BE2C (cell line): Measurements from ENCODE around the gene CRAT.
A peak's percentile ranks its signal among the peaks of the same experiment; 100 is the strongest.
"Not testable (repeated sequence)": the region's sequence is repeated elsewhere in the genome, so short reads cannot be mapped to it uniquely, and the experiment has no call there.

Experiments
- DNase-seq: peaks from one replicate; pipeline ENCODE4 v3.0.0-alpha.2; 2020
- H3K27me3 ChIP-seq: fragments of 250-450 bp; sonication (Bioruptor Pico); 2 replicates; pipeline ENCODE4 v1.5.1; 2020; ENCODE audit warnings: mild to moderate bottlenecking
- H3K36me3 ChIP-seq: fragments of 250-450 bp; sonication (Bioruptor Pico); 2 replicates; pipeline ENCODE4 v1.5.1; 2020; ENCODE audit warnings: mild to moderate bottlenecking
- H3K4me1 ChIP-seq: fragments of 250-450 bp; sonication (Bioruptor Pico); 2 replicates; pipeline ENCODE4 v1.5.1; 2020
- H3K4me3 ChIP-seq: 2 replicates; pipeline ENCODE4 v1.5.1; 2011; ENCODE audit warnings: low read depth, low read length
- H3K9me3 ChIP-seq: fragments of 250-450 bp; sonication (Bioruptor Pico); 2 replicates; pipeline ENCODE4 v1.5.1; 2020
- CTCF ChIP-seq: IDR thresholded peaks from 2 replicates; pipeline ENCODE4 v1.5.1; 2012; ENCODE audit warnings: mild to moderate bottlenecking, low read depth, low read length

Gene CRAT

DNA sequence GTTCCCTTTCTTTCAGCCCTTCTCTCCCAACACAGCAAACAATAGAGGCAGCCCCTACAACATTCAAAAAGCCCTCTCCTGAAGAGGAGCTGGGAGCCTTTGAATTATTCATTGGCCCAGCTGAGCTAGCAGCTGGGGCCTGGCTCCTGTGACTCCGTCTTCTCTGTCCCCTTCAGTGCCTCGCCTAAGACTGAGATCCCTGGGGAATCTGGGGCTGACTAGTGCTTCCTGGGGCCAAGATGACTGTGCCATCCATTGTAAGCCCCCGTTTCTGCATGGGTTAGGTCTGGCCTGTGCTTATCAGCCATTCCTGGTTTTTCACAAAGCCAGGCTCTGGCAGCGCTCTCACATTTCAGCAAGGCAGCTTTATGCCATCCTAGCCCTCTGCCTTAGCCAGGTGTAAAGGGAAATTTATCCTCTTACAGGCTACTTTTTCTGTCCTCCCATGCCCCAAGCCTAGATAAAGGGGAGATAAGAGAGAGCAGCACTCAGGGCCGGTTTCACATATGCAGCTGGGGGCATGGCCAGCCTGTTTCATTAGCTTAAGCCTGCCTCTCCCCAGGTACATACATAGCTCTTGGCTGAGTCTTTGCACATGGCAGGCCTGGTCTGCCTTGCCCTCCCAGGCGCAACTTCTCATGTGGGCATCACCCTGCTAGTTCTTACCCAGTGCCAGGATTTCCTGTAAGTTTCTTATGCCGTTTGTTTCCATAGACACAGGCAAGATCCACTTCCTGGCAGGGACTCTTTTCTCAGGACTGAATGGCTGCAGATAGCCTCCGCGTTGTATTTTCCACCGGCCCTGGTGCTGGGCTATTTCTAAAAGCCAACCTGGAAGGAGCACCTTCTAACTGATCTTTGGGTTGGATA is 16.4 kb upstream of the CRAT start:
- no peak overlapping the region for H3K4me3 ChIP-seq
- H3K36me3 ChIP-seq, result peaks cover 43% of the 10 kb centered on the region
- no peaks in the 10 kb centered on the region for H3K9me3 ChIP-seq
- peak; percentile 86 for DNase-seq
- no peak for TF ChIP-seq CTCF
- H3K27me3 ChIP-seq, result peaks cover 4% of the 10 kb centered on the region; the same call in 1 of the 2 replicates
- peaks cover 15% of the 10 kb centered on the region for H3K4me1 ChIP-seq

- DNase-seq, result no peak
- Histone ChIP-seq H3K36me3 (peaks cover 48% of the 10 kb centered on the region), H3K4me3 (no peak overlapping the region), H3K4me1 (peaks cover 15% of the 10 kb centered on the region), H3K9me3 (no peaks in the 10 kb centered on the region), H3K27me3 (peaks cover 4% of the 10 kb centered on the region; the same call in 1 of the 2 replicates)
- no peak for TF ChIP-seq CTCF
Observed at GRCh38 chr9:129125478-129125877, 14.9 kb upstream of the CRAT start.

GRCh38 chr9:129124506-129125069 is 14.0 kb upstream of the CRAT start:
- peaks cover 15% of the 10 kb centered on the region for H3K4me1 ChIP-seq
- peaks cover 4% of the 10 kb centered on the region; the same call in 1 of the 2 replicates for H3K27me3 ChIP-seq
- no peak for DNase-seq
- peaks cover 43% of the 10 kb centered on the region for H3K36me3 ChIP-seq
- no peak overlapping the region for H3K4me3 ChIP-seq
- no peaks in the 10 kb centered on the region for H3K9me3 ChIP-seq
- TF ChIP-seq CTCF, result no peak

DNA sequence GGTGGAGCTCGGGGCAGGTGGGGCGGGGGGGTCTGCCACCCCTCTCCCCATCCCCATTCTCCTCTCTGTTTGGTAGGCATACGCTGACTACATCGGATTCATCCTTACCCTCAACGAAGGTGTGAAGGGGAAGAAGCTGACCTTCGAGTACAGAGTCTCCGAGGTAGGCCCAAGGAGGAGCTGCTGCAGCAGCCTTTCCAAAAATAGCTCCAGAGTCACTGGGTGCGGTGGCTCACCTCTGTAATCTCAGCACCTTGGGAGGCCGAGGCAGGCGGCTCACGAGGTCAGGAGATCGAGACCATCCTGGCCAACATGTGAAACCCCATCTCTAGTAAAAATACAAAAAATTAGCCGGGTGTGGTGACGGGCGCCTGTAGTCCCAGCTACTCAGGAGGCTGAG is 12.4 kb upstream of the CRAT start:
- peaks cover 36% of the 10 kb centered on the region for H3K36me3 ChIP-seq

DNA sequence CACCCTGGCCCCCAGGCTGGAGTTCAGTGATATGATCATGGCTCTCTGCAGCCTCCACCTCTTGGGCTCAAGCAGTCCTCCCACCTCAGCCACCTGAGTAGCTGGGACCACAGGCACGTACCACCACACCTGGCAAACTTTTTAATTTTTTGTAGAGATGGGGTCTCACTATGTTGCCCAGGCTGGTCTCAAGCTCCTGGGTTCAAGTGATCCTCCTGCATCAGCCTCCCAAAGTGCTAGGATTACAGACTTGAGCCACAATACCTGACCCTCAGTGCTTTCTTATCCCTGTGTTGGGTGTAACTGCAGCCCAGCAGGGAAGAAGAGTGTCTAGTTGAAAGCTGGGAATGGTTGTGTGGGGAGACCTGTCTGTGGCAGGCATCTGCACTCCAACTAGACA is 11.5 kb upstream of the CRAT start:
- peaks cover 10% of the 10 kb centered on the region for H3K4me1 ChIP-seq
- no peak overlapping the region for H3K4me3 ChIP-seq
- no peak for TF ChIP-seq CTCF
- no peaks in the 10 kb centered on the region for H3K9me3 ChIP-seq
- peaks cover 1% of the 10 kb centered on the region; the same call in 1 of the 2 replicates for H3K27me3 ChIP-seq
- DNase-seq, result no peak
- H3K36me3 ChIP-seq, result peaks cover 27% of the 10 kb centered on the region

More for the DNA sequence above, 12.4 kb upstream of the CRAT start:
- not testable (repeated sequence) for H3K9me3 ChIP-seq, H3K27me3 ChIP-seq, H3K4me3 ChIP-seq, DNase-seq
- peaks cover 15% of the 10 kb centered on the region for H3K4me1 ChIP-seq

GRCh38 chr9:129121483-129121882 is 10.9 kb upstream of the CRAT start:
- TF ChIP-seq CTCF, result no peak
- peaks cover 4% of the 10 kb centered on the region for H3K4me1 ChIP-seq
- no peaks in the 10 kb centered on the region for H3K27me3 ChIP-seq
- peaks cover 25% of the 10 kb centered on the region for H3K36me3 ChIP-seq
- H3K9me3 ChIP-seq, result no peaks in the 10 kb centered on the region
- no peak overlapping the region for H3K4me3 ChIP-seq
- no peak for DNase-seq
